ENCODE results near the gene CAVIN2.

DNA sequence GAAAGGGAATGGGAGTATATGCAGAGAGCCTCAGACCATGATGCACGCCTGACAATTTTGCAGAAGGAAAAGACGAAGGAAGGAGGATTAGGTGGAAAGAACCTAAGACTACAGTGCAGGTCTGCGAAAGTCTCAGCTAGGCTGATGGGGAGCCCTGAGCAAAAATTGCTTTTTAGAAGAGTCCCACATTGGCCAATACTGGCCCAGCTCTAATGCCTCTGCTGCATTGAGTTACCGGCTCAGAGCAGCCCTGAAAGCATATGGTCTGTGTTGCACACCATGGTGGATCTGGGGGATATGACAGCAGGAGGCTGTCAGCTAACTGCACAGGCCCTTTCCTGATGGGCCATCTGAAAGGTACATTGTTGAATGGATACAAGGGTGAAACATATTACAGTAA, 48.3 kb upstream of the CAVIN2 start:
- TF ChIP-seq, protein P1, sequence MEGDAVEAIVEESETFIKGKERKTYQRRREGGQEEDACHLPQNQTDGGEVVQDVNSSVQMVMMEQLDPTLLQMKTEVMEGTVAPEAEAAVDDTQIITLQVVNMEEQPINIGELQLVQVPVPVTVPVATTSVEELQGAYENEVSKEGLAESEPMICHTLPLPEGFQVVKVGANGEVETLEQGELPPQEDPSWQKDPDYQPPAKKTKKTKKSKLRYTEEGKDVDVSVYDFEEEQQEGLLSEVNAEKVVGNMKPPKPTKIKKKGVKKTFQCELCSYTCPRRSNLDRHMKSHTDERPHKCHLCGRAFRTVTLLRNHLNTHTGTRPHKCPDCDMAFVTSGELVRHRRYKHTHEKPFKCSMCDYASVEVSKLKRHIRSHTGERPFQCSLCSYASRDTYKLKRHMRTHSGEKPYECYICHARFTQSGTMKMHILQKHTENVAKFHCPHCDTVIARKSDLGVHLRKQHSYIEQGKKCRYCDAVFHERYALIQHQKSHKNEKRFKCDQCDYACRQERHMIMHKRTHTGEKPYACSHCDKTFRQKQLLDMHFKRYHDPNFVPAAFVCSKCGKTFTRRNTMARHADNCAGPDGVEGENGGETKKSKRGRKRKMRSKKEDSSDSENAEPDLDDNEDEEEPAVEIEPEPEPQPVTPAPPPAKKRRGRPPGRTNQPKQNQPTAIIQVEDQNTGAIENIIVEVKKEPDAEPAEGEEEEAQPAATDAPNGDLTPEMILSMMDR (conservative IDR thresholded peaks at IDR 0.05; ENCODE audit: low read depth, low read length) = no peak
- TF ChIP-seq EZH2phosphoT487 (IDR thresholded peaks at IDR 0.05; ENCODE audit: borderline replicate concordance, low read length) (no peak), EZH2 (IDR thresholded peaks at IDR 0.05; ENCODE audit: low read length, unreplicated experiment) (no peak)
